Ascending aorta (tissue), 2 donors: ENCODE measurements around the gene POU2AF3. TPM values are rescaled to one million over a fixed set of nuclear protein-coding genes. Genes with fewer than 3 reads are reported as not detected.

Experiments
- DNase-seq, 2 donors: peaks; one replicate each; pipeline ENCODE4 v3.0.0-alpha.2; 2019; ENCODE audit warnings: low spot score in 2 of 2
- H3K27ac ChIP-seq, 2 donors: fragments of 200-600 bp; sonication (generic); one replicate each; pipeline ENCODE4 v1.5.1; 2016 to 2017; ENCODE audit warnings: mild to moderate bottlenecking in 1 of 2
- H3K27me3 ChIP-seq: fragments of 200-600 bp; sonication (generic); one replicate; pipeline ENCODE4 v1.5.1; 2017
- H3K36me3 ChIP-seq, 2 donors: fragments of 200-600 bp; sonication (generic); one replicate each; pipeline ENCODE4 v1.5.1; 2016
- H3K4me1 ChIP-seq, 2 donors: fragments of 200-600 bp; sonication (generic); one replicate each; pipeline ENCODE4 v1.5.1; 2016 to 2017; ENCODE audit warnings: mild to moderate bottlenecking in 1 of 2
- H3K4me3 ChIP-seq, 2 donors: fragments of 200-600 bp; sonication (generic); one replicate each; pipeline ENCODE4 v1.5.1; 2016 to 2017; ENCODE audit warnings: mild to moderate bottlenecking in 1 of 2
- H3K9me3 ChIP-seq, 2 donors: fragments of 200-600 bp; sonication (generic); one replicate each; pipeline ENCODE4 v1.5.1; 2016
- intact Hi-C: fragments of 100-400 bp; cut with DNase I; formaldehyde crosslinking; loops from one replicate; pipeline ENCODE4 v1.15.1; 2023
- total RNA-seq: library from RNA; depleted of rRNA; stranded (reverse); fragments of >200 nt; gene quantifications from one replicate; pipeline ENCODE4 v1.1.0, GENCODE V29; 2016
- TF ChIP-seq, protein P1 (sequence below), 3 experiments: fragments of 200-600 bp in 2 of 3; fragments of 450-650 bp in 1 of 3; sonication (generic) in 2 of 3; IDR thresholded peaks; one replicate each; pipeline ENCODE4 v1.5.1; 2016 to 2019; ENCODE audit warnings: antibody characterized with exemption in 3 of 3, mild to moderate bottlenecking in 1 of 3, moderate library complexity in 1 of 3

POU2AF3 gene
- total RNA-seq, 1 donor from 2014 or later = not detected

DNA sequence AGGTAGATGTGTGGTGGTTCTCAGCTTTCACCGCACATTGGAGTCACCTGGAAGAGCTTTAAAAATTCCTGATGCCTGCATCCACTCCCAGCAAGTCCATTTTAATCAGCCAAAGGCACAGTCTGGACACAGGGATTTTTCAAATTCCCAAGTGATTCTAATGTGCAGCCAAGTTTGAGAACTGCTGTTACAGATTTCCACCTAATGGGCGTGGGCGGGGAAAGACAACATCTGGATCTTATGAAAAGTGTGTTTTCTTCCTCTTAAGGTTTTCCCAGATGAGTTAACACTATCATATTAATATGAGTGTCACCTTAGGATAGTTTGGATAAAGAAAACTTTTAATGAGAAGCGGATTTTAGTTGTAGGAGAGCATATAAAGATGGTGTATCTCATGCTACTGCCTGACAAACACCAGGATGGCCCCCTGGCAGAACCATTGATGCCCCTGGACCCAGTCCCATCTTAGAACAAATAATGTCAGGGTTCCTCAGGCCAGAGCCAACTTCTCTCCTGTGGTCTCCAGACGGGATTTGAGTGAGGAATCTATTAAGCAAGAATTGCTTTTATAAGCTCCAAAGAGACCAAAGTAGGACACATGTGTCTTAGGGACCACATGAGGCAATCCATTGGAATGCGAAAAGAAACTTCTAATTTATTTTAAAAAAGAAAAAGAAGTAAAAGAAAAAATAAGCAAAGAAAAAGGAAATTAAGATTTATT, 48.8 kb downstream of the POU2AF3 start:
- Histone ChIP-seq H3K9me3 (no peaks in the 10 kb centered on the region), H3K27ac (no peak overlapping the region), H3K4me1 (no peaks in the 10 kb centered on the region), H3K27me3 (no peaks in the 10 kb centered on the region), H3K36me3 (no peaks in the 10 kb centered on the region), H3K4me3 (no peak overlapping the region)
- TF ChIP-seq, protein P1, sequence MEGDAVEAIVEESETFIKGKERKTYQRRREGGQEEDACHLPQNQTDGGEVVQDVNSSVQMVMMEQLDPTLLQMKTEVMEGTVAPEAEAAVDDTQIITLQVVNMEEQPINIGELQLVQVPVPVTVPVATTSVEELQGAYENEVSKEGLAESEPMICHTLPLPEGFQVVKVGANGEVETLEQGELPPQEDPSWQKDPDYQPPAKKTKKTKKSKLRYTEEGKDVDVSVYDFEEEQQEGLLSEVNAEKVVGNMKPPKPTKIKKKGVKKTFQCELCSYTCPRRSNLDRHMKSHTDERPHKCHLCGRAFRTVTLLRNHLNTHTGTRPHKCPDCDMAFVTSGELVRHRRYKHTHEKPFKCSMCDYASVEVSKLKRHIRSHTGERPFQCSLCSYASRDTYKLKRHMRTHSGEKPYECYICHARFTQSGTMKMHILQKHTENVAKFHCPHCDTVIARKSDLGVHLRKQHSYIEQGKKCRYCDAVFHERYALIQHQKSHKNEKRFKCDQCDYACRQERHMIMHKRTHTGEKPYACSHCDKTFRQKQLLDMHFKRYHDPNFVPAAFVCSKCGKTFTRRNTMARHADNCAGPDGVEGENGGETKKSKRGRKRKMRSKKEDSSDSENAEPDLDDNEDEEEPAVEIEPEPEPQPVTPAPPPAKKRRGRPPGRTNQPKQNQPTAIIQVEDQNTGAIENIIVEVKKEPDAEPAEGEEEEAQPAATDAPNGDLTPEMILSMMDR (IDR thresholded peaks at IDR 0.05) = no peak
- DNase-seq = no peak
- intact Hi-C loops = no loop called here

- intact Hi-C loops = no loop called here
- H3K27ac ChIP-seq = no peak overlapping the region
These were observed 49.4 kb downstream of the POU2AF3 start for GRCh38 chr11:111347723-111348115.

GRCh38 chr11:111348147-111348546, 49.8 kb downstream of the POU2AF3 start:
- TF ChIP-seq, protein P1 (IDR thresholded peaks at IDR 0.05) = no peak
- H3K36me3 ChIP-seq = no peaks in the 10 kb centered on the region
- H3K27me3 ChIP-seq = no peaks in the 10 kb centered on the region
- no peak overlapping the region for H3K27ac ChIP-seq
- DNase-seq = no peak
- no peak overlapping the region for H3K4me3 ChIP-seq
- intact Hi-C loops = no loop called here
- no peaks in the 10 kb centered on the region for H3K9me3 ChIP-seq
- H3K4me1 ChIP-seq = no peaks in the 10 kb centered on the region

More at GRCh38 chr11:111347723-111348115, 49.4 kb downstream of the POU2AF3 start:
- Histone ChIP-seq H3K9me3 (no peaks in the 10 kb centered on the region), H3K4me1 (no peaks in the 10 kb centered on the region), H3K4me3 (no peak overlapping the region), H3K36me3 (no peaks in the 10 kb centered on the region), H3K27me3 (no peaks in the 10 kb centered on the region)
- TF ChIP-seq, protein P1 (IDR thresholded peaks at IDR 0.05) = no peak
- DNase-seq = no peak

DNA sequence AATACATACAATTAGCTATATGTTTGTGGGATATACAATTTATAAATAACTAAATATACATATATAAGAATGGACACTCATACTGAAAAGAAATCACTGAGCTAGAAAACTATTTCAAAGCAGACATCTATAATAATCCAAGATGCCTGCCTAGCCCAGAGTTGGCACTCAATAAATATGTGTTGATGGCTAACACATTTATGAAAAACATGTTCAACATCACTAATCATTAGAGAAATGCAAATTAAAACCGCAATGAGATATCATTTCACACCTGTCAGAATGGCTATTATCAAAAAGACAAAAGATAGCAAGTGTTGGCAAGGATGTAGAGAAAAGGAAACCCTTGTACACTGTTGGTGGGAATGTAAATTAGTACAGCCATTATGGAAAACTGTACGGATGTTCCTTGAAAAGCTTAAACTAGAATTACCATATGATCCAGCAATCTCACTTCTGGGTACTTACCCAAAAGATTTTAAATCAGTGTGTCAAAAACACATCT, 50.9 kb downstream of the POU2AF3 start:
- Histone ChIP-seq H3K27me3 (no peaks in the 10 kb centered on the region), H3K27ac (no peak overlapping the region), H3K4me3 (no peak overlapping the region), H3K36me3 (no peaks in the 10 kb centered on the region), H3K4me1 (no peaks in the 10 kb centered on the region), H3K9me3 (no peaks in the 10 kb centered on the region)
- TF ChIP-seq, protein P1 (IDR thresholded peaks at IDR 0.05) = no peak
- no peak for DNase-seq
- intact Hi-C loops = no loop called here

- intact Hi-C loops = loop anchor here (10.0 kb wide), 1 partner anchor 46 kb away; no protein-coding TSS in a partner anchor
- Histone ChIP-seq H3K27me3 (no peaks in the 10 kb centered on the region), H3K9me3 (no peaks in the 10 kb centered on the region), H3K4me1 (no peaks in the 10 kb centered on the region), H3K36me3 (no peaks in the 10 kb centered on the region), H3K4me3 (no peak overlapping the region), H3K27ac (no peak overlapping the region)
- DNase-seq = no peak
- TF ChIP-seq, protein P1 (IDR thresholded peaks at IDR 0.05) = no peak
These were observed 52.5 kb downstream of the POU2AF3 start for GRCh38 chr11:111350811-111351210.
